GM18867 (cell line): Measurements from ENCODE around the gene ZNF574.

Experiments
- ATAC-seq: cut with Tn5 transposase; IDR thresholded peaks from one replicate; pipeline ENCODE4 v1.9.1; 2021; ENCODE audit warnings: mild to moderate bottlenecking, moderate library complexity; ENCODE audit not compliant: unreplicated experiment

The ZNF574 gene

DNA sequence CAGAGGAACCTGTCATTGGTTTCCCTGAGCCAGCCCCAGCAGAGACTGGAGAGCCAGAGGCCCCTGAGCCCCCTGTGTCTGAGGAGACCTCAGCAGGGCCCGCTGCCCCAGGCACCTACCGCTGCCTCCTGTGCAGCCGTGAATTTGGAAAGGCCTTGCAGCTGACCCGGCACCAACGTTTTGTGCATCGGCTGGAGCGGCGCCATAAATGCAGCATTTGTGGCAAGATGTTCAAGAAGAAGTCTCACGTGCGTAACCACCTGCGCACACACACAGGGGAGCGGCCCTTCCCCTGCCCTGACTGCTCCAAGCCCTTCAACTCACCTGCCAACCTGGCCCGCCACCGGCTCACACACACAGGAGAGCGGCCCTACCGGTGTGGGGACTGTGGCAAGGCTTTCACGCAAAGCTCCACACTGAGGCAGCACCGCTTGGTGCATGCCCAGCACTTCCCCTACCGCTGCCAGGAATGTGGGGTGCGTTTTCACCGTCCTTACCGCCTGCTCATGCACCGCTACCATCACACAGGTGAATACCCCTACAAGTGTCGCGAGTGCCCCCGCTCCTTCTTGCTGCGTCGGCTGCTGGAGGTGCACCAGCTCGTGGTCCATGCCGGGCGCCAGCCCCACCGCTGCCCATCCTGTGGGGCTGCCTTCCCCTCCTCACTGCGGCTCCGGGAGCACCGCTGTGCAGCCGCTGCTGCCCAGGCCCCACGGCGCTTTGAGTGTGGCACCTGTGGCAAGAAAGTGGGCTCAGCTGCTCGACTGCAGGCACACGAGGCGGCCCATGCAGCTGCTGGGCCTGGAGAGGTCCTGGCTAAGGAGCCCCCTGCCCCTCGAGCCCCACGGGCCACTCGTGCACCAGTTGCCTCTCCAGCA lies 4.2 kb downstream of the ZNF574 start:
- no peak for ATAC-seq

DNA sequence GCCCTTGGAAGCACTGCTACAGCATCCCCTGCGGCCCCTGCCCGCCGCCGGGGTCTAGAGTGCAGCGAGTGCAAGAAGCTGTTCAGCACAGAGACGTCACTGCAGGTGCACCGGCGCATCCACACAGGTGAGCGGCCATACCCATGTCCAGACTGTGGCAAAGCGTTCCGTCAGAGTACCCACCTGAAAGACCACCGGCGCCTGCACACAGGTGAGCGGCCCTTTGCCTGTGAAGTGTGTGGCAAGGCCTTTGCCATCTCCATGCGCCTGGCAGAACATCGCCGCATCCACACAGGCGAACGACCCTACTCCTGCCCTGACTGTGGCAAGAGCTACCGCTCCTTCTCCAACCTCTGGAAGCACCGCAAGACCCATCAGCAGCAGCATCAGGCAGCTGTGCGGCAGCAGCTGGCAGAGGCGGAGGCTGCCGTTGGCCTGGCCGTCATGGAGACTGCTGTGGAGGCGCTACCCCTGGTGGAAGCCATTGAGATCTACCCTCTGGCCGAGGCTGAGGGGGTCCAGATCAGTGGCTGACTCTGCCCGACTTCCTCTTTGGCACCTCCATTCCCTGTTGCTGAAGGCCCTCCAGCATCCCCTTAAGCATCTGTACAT lies 4.9 kb downstream of the ZNF574 start:
- ATAC-seq, result no peak

DNA sequence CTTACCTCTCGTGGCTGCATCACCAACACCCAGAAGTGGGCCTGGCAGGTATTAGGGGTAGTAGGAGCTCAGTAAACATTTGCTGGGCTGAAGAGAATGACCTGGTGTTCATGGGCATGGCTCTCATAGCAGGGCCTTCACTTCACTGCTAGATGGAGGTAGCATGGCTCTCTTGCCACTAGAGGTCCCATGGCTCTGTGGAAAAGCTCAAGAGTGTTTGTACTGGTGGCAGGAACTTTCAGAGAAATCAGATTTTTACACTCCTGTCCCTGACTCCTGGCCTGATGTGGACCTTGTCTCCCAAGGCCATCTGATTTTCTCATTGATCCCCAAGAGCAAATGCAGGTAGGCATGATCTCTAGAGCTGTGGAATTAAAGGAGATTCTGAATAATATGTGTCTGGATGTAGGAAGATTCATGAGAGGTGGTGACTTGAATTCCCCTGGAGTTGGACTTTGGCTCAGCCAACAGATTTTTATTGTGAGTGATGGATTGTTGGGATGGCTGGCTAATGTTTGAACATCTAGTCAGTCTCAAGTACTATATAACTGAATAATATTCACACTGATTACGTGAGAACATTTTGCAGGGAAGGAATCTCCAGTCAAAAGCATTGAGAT lies 5.7 kb downstream of the ZNF574 start:
- no peak for ATAC-seq

DNA sequence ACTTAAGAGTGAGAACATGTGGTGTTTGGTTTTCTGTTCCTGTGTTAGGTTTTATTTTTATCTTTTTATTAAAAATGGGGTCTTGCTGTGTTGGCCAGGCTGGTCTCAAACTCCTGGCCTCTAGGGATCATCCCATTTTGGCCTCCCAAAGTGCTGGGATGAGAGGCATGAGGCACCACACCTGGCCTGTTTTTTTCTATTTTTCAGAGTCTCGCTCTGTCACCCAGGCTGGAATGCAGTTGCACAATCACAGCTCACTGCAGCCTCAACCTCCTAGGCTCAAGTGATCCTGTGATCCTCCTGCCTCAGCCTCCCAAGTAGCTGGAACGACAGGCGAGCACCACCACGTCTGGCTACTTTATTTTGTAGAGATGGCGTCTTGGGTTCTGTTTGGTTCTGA lies 7.6 kb downstream of the ZNF574 start:
- ATAC-seq, result no peak

DNA sequence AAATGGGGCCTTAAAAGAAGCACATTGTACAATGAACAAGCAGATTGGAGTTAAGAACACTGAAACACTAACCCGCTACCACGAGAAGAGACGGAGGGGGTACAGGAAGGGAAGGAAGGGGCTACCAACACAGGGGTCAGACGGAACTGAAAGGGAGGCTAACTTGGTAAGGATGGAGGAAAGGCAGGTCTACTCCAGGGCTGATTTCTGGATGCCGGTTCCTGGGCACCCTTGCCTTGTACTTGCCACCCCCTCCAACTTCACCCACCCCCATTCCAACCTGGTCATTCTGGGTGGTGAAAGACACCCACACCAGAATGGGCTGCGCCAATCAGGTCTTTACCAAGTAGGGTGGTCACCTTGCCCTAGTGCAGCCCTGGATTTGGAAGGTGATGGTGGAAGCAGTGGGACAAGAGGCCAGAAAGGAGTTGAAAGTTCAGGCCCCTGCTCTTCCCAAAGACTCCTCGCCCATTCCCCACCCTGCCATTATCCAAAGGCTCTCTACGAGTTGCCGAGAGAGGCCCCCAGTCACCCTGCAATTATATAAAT lies 10.3 kb downstream of the ZNF574 start:
- no peak for ATAC-seq

DNA sequence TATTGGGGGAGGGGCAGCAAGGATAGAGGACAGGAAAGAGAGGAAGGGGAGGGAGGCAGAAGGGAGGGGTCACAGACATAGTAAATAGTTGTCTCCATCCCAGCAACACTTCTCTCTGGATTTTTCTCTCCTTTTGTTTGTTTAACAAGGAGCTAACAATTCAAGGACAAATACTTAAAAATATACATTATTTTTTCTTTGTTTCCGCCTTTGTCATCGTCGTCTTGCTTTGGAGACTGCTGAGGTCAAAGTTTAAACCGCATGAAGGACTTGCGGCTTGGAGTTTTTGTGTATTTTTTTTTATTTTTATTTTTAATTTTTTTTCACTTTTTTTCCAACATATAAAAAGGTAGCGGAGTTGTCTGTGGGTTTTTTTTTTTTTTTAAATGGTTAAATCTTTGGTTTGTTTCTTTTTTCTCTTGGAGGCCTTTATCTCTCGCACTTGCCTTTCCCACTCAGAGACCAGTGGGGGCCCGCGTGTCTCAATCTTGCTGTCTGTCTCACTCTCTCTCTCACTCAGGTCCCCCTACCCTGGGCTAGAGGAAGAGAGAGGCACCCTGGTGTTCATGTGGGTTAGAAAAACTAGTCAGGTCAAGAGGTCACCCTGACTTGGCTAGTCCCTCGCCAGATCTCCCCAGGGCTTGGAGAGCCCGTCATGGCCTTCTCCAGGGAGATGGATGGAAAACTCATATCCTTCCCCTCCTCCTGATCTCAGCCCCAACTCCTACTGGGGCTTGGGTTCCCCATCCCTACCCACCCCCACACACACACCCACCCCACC lies 11.0 kb downstream of the ZNF574 start:
- no peak for ATAC-seq

DNA sequence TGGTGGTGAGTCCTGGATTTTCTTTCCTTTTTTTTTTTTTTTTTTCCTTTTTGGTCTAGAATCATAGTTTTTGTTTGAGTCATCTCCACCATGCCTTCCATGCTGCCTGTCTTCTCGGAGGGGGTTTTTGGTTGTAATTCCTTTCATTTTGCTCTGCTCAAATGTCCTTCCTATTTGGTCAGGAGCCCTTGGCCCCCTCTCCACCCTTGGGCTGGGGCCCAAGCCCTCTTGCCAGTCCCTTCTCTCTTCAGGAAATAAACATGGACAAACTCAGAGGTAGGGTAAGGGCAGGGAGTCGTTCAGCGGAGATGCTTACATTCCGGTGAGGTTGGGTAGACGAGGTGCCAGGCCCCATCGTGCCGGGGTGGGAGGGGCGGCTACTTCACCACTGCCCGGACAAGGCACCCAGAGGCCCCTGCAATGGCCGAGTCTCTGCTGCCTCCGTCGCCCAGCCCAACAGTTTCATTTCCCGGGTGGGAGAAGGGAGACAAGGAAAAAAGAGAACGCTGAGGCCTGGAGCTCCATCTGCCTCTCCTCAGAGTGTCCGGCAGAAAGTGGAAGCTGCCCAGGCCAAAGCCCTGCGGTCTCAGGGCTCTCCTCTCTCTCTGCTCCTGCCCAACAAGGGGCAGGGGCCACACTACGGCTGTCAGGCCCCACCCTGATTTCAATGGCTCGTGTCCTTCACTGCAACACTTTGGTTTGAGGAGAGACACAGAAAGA lies 12.7 kb downstream of the ZNF574 start:
- no peak for ATAC-seq

DNA sequence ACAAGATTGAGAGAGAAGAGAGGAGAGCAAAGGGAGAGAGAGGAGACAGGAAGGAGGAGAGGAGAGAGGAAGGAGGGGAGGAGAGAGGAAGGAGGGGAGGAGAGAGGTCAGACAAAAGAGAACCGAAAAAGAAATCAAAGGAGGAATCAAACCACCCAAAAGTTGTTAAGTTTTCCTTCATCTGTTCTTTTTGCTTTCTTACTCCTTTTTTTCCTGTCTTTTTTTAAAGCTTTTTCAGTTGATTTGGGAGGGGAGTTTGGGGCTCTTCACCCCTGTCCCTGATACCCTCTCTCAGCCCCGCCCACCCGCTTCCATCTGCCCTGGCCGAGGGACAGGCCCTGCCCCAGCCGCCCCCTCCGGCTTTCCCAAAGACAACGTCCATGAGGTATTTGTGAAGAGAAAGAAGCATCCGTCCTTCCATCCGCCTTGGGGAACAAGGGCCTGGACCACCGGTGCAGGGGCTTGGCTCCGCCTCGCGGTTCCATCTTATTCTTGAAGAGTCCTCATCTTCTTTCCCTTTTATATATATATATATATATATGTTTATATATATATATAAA lies 13.3 kb downstream of the ZNF574 start:
- ATAC-seq, result no peak

DNA sequence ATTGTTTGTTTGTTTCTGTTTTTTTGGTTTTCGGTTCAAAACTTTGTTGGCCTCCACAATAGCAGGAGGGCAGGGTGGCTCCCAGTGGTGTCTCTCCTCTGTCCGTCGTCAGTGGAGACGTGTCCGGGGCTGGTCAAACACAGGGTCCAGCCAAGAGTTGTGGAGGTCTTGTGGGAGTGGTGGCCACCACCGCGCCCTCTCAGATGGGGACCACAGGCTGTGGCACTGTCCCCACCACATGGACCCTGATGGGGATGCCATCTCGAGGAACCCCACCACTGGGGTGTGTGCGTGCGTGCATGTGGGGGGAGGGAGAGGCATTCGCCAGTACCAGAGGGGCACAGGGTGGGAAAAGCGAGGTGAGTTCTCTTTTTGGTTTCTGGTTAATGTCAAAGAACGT lies 13.8 kb downstream of the ZNF574 start:
- no peak for ATAC-seq

DNA sequence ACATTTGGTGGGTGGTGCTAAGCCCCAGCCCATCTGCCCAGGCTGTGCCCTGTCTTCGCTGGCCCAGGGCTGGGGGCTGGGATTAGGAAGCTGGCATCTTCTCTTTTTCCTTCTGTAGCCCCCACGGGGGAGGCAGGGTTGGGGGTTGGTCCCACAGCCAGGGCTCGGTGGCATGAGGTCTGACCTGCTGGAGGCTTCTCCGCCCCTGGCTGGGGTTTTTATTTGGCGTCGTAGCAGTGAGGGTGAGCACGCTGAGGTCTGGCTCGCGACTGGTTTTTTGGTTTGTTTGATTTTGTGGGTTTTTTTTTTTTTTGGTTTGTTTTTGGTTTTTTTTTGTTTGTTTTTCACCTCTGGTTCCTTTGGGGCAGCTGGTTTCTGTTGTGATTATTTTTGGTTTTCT lies 14.7 kb downstream of the ZNF574 start:
- no peak for ATAC-seq

DNA sequence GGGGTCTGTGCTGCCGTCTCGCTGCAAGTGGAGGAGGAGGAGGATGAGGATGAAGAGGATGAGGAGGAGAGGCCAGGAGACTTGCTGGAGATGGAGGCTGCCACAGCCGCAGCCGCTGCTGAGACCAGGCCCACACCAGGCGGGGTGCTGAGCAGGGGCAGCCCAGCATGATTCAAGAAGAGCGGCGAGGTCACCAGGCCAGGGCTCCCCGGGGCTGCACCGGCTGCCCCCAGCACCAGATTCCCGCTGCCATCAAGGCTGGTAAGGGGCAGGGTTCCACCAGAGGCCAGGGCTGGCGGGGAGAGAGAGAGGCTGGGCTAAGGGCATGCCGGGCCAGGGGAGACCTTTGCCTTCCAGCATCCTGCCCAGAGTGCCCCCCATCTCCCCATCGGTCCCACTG lies 15.3 kb downstream of the ZNF574 start:
- ATAC-seq, result no peak

DNA sequence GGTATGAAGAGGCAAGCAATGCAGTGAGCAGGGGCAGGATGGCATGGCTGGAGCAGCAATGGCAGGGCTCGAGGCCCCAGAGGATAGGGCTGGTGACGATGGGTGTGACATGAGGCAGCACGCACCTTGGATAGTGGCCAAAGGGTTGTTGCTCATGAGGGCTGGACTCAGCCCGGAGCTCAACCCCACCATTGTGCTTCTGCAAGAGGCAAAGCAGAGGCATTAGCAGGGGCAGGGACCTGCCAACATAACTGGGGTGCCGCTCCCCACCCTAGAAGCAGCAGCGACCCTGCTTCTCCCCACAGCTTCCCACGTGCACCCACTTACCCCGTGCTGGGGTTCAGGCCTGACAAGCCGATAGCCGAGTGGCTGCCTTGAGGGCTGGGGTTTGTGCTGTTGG lies 15.8 kb downstream of the ZNF574 start:
- no peak for ATAC-seq

DNA sequence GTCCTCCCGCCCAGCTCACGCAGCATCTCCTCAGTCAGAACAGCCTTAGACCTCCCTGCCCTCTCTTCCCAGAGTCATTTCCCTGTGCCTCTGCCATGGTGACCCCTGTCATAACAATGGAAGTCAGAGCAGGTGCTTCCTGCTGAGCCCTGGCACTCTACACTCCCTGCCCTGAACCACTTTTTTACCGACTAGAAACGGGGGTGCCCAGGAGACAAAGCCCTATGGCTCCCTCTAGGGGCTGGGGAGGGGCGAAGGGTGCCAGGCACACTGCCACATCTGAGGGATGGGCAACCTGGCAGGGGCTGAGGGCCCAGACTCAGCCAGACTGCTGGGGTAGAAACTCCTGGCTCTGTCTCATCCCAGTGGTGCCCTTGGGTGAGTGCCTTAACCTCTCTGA lies 16.4 kb downstream of the ZNF574 start:
- no peak for ATAC-seq

DNA sequence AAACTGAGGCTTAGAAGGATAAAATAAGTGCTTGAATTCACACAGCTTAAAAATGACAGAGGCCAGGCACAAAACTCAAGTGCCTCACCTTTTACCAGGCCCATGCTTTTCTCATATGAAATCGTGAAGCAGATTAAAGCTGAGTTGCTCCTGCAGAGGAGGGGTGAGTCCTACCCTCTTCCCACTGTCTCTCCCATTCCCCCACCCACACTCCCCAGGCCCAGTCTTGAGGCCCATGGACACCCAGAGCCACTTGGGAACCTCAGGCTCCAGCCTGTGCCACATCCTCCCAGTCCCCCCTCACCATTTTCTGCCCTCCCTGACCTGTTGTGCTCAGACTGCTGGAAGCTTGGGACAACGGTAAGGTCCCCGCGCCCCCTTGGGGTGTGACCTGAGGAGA lies 17.5 kb downstream of the ZNF574 start:
- ATAC-seq, result no peak

DNA sequence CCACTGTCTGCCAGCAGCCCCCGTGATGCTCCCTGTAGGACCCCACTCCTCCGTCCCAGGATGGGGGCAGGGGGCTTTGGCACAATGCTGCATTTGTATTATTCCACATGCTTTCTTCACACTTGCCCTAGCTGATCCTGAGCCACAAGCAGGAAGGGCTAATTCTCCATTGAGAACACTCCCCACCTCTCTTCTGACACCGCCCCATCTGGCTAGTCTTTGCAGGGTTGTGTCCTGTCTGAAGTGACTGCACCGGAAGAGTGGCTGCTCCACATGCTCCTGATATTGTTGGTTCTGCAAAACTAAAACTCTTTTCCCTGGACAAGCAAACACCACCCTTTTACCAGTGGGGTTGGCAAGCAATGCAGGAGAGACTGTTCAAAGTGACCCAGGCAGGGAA lies 18.0 kb downstream of the ZNF574 start:
- ATAC-seq, result no peak

DNA sequence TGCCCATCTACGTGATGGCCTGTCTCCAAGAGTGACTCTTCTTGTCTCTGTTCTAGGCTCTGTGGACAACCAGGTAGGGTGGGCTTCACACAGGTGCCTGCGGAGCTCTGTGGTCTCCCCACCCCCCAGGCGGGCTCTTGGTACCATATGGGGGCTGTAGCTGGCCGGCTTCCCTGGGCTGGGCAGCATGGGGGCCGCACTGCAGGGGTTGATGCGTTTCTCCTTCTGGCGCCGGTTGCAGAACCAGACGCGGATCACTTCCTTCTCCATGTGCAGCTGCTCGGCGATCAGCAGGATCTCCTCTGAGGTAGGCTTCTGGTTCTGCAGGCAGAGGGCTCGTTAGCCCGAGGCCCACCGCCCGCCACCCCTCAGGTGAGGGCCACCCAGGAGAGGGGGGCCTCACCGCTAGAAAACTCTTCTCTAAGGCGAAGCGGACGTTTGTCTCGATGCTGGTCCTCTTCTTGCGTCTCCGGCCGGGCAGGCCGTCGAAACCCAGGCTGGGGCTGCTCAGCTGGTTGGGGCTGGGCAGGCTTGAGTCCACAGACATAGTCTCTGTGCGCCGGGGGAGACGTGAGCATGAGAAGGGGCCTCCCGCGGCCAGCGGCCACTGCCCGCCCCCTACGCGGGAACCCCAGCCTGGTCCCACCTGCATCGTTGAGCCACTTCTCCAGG lies 19.3 kb downstream of the ZNF574 start:
- no peak for ATAC-seq

DNA sequence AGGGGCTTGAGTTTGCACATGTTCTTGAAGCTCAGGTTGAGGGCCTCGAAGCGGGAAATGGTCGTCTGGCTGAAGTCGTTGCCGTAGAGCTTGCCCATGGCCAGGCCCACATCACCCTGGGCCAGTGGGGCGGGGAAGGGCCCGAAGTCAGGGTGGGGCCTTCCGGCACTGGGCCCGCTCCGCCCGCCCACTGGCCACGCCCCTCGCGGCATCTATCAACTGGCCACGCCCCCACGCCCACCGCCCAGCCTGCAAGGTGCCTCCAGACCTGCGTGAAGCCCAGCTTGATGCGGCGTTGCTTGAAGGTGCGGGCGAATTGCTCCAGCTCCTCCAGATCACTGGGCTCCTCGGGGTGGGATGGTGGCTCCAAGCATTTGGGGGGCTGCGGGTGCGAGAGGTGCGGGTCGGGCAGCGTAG lies 19.9 kb downstream of the ZNF574 start:
- no peak for ATAC-seq

DNA sequence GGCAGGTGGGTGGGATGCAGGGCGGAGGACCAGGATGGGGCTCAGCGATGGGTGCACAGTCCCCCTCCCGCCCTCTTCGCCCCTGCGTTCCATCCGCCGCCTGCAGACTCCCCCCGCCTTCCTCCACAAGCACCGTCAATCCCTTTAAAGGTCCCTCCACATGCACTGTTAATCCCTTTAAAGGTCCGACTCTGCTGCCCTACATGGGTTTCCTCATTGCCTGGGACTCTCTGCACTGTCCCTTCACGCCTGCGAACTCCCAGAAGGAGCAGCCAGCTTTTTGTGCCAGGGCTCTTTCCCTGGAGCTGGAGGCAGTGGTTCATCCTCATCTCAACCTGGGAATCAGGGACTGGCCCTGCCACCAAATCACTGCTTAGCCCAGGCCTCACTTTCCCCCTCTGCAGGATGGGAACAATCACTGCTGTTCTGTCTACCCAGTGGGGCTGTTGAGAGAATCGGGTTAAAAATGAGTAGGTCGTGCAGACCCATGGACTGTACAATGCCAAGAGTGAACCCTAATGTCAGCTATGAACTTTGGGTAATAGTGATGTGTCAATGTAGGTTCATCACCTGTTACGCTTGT lies 20.4 kb downstream of the ZNF574 start:
- no peak for ATAC-seq

DNA sequence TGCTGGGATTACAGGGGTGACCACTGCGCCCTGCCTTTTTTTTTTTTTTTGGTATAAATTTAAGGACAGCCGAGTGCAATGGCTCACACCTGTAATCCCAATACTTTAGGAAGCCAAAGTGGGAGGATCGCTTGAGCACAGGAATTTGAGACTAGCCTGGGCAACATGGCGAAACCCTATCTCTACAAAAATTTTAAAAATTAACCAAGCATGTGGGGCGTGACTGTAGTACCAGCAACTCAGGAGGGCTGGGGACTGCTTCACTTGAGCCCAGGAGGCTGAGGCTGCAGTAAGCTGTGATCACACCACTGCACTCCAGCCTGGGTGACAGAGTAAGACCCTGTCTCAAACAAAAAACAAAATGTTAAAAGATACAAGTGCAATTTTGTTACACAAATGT lies 21.5 kb downstream of the ZNF574 start:
- ATAC-seq, result no peak
